ENCODE results near the gene ATL3. TPM values are rescaled to one million over a fixed set of nuclear protein-coding genes. Genes with fewer than 3 reads are reported as not detected.

The ATL3 gene
- total and polyA plus RNA-seq, 4 donors: 5.9 to 33.6 (median 16.2) TPM

- TF ChIP-seq, protein P1, sequence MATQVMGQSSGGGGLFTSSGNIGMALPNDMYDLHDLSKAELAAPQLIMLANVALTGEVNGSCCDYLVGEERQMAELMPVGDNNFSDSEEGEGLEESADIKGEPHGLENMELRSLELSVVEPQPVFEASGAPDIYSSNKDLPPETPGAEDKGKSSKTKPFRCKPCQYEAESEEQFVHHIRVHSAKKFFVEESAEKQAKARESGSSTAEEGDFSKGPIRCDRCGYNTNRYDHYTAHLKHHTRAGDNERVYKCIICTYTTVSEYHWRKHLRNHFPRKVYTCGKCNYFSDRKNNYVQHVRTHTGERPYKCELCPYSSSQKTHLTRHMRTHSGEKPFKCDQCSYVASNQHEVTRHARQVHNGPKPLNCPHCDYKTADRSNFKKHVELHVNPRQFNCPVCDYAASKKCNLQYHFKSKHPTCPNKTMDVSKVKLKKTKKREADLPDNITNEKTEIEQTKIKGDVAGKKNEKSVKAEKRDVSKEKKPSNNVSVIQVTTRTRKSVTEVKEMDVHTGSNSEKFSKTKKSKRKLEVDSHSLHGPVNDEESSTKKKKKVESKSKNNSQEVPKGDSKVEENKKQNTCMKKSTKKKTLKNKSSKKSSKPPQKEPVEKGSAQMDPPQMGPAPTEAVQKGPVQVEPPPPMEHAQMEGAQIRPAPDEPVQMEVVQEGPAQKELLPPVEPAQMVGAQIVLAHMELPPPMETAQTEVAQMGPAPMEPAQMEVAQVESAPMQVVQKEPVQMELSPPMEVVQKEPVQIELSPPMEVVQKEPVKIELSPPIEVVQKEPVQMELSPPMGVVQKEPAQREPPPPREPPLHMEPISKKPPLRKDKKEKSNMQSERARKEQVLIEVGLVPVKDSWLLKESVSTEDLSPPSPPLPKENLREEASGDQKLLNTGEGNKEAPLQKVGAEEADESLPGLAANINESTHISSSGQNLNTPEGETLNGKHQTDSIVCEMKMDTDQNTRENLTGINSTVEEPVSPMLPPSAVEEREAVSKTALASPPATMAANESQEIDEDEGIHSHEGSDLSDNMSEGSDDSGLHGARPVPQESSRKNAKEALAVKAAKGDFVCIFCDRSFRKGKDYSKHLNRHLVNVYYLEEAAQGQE (IDR thresholded peaks at IDR 0.05): no peak
- TF ChIP-seq FOXA2 (IDR thresholded peaks at IDR 0.05): no peak
- TF ChIP-seq RXRA (IDR thresholded peaks at IDR 0.05): no peak
- TF ChIP-seq TAF1 (conservative IDR thresholded peaks at IDR 0.05): no peak
- TF ChIP-seq, protein P2, sequence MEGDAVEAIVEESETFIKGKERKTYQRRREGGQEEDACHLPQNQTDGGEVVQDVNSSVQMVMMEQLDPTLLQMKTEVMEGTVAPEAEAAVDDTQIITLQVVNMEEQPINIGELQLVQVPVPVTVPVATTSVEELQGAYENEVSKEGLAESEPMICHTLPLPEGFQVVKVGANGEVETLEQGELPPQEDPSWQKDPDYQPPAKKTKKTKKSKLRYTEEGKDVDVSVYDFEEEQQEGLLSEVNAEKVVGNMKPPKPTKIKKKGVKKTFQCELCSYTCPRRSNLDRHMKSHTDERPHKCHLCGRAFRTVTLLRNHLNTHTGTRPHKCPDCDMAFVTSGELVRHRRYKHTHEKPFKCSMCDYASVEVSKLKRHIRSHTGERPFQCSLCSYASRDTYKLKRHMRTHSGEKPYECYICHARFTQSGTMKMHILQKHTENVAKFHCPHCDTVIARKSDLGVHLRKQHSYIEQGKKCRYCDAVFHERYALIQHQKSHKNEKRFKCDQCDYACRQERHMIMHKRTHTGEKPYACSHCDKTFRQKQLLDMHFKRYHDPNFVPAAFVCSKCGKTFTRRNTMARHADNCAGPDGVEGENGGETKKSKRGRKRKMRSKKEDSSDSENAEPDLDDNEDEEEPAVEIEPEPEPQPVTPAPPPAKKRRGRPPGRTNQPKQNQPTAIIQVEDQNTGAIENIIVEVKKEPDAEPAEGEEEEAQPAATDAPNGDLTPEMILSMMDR (IDR thresholded peaks at IDR 0.05; ENCODE audit: low read depth, low read length, missing input control): no peak
- no peak for TF ChIP-seq FOXA1 (IDR thresholded peaks at IDR 0.05)
- TF ChIP-seq HNF4A (conservative IDR thresholded peaks at IDR 0.05): no peak
- TF ChIP-seq YY1 (IDR thresholded peaks at IDR 0.05): no peak
- no peak for TF ChIP-seq EGR1 (IDR thresholded peaks at IDR 0.05; ENCODE audit: low read depth in 2 of 2)
- TF ChIP-seq ZBTB33 (IDR thresholded peaks at IDR 0.05): no peak
- TF ChIP-seq MAX (IDR thresholded peaks at IDR 0.05): no peak
- TF ChIP-seq ATF3 (IDR thresholded peaks at IDR 0.05): no peak
- TF ChIP-seq GABPA (IDR thresholded peaks at IDR 0.05 in 1 of 2, conservative IDR thresholded peaks at IDR 0.05 in 1 of 2): no peak
- 88% methylated on average over 11 of the region's 11 CpGs for WGBS
- Histone ChIP-seq H3K36me3 (ENCODE audit: control insufficient read depth in 4 of 4, insufficient read depth in 3 of 4, low read depth in 1 of 4, low read length in 3 of 4) (no peaks in the 10 kb centered on the region), H3K9ac (ENCODE audit: low read depth in 1 of 2, low read length in 2 of 2) (no peak overlapping the region), H3K27ac (ENCODE audit: low read depth in 1 of 2, low read length in 2 of 2) (no peak overlapping the region), H3K9me3 (ENCODE audit: control insufficient read depth in 4 of 4, low read length in 3 of 4) (no peaks in the 10 kb centered on the region), H3K4me3 (ENCODE audit: low read depth in 1 of 3, low read length in 3 of 3) (no peak overlapping the region), H3K27me3 (ENCODE audit: control insufficient read depth in 4 of 4, insufficient read depth in 4 of 4, low read length in 3 of 4) (no peaks in the 10 kb centered on the region), H3K4me1 (ENCODE audit: control insufficient read depth in 4 of 4, insufficient read depth in 4 of 4, low read length in 3 of 4) (no peaks in the 10 kb centered on the region)
- DNase-seq (ENCODE audit: low spot score): no peak
Measured at GRCh38 chr11:63698976-63699733, 28.0 kb upstream of the ATL3 start.

DNA sequence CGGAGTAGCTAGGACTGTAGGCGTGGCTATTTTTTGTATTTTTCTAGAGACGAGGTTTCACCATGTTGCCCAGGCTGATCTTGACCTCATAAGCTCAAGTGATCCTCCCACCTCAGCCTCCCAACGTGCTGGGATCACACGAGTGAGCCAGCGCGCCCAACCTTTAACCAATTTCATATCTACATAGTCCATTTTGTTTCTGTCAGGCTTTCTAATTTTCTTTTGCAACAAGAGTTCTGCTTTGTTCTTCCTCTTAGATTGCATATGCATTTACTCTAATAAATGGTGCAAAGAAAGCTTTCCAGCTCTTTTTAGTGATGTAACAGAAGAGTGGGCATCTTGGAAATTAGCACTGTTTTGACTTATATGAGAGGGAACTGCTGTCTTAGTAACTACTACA is 23.4 kb upstream of the ATL3 start:
- Histone ChIP-seq H3K4me1 (ENCODE audit: control insufficient read depth in 4 of 4, insufficient read depth in 4 of 4, low read length in 3 of 4) (peaks cover 0 to 1% (median 0%) of the 10 kb centered on the region in 4 donors), H3K27ac (ENCODE audit: low read depth in 1 of 2, low read length in 2 of 2) (no peak overlapping the region), H3K9ac (ENCODE audit: low read depth in 1 of 2, low read length in 2 of 2) (no peak overlapping the region), H3K4me3 (ENCODE audit: low read depth in 1 of 3, low read length in 3 of 3) (no peak overlapping the region), H3K36me3 (ENCODE audit: control insufficient read depth in 4 of 4, insufficient read depth in 3 of 4, low read depth in 1 of 4, low read length in 3 of 4) (no peaks in the 10 kb centered on the region), H3K9me3 (ENCODE audit: control insufficient read depth in 4 of 4, low read length in 3 of 4) (no peaks in the 10 kb centered on the region), H3K27me3 (ENCODE audit: control insufficient read depth in 4 of 4, insufficient read depth in 4 of 4, low read length in 3 of 4) (no peaks in the 10 kb centered on the region)
- 94% methylated on average over 7 of the region's 7 CpGs for WGBS
- no peak for DNase-seq (ENCODE audit: low spot score)
- TF ChIP-seq TAF1 (conservative IDR thresholded peaks at IDR 0.05) (no peak), NR2F2 (IDR thresholded peaks at IDR 0.05) (no peak), YY1 (IDR thresholded peaks at IDR 0.05) (no peak), SP1 (IDR thresholded peaks at IDR 0.05) (no peak), JUND (IDR thresholded peaks at IDR 0.05) (no peak), EGR1 (IDR thresholded peaks at IDR 0.05; ENCODE audit: low read depth in 2 of 2) (no peak), GABPA (IDR thresholded peaks at IDR 0.05 in 1 of 2, conservative IDR thresholded peaks at IDR 0.05 in 1 of 2) (no peak), HNF4G (IDR thresholded peaks at IDR 0.05) (no peak), RXRA (IDR thresholded peaks at IDR 0.05) (no peak), RAD21 (IDR thresholded peaks at IDR 0.05) (no peak)
- TF ChIP-seq, protein P1 (IDR thresholded peaks at IDR 0.05): no peak

Data from liver (tissue), 9 donors.